ENCODE results near the gene CLPTM1L.

DNA sequence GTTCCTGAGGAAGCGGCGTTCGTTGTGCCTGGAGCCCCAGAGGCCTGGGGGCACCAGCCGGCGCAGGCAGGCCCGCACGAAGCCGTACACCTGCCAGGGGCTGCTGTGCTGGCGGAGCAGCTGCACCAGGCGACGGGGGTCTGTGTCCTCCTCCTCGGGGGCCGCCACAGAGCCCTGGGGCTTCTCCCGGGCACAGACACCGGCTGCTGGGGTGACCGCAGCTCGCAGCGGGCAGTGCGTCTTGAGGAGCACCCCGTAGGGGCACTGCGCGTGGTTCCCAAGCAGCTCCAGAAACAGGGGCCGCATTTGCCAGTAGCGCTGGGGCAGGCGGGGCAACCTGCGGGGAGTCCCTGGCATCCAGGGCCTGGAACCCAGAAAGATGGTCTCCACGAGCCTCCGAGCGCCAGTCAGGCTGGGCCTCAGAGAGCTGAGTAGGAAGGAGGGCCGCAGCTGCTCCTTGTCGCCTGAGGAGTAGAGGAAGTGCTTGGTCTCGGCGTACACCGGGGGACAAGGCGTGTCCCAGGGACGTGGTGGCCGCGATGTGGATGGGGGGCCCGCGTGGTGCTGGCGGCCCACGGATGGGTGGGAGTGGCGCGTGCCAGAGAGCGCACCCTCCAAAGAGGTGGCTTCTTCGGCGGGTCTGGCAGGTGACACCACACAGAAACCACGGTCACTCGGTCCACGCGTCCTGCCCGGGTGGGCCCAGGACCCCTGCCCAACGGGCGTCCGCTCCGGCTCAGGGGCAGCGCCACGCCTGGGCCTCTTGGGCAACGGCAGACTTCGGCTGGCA, 51.3 kb downstream of the CLPTM1L start:
- TF ChIP-seq, protein P1, sequence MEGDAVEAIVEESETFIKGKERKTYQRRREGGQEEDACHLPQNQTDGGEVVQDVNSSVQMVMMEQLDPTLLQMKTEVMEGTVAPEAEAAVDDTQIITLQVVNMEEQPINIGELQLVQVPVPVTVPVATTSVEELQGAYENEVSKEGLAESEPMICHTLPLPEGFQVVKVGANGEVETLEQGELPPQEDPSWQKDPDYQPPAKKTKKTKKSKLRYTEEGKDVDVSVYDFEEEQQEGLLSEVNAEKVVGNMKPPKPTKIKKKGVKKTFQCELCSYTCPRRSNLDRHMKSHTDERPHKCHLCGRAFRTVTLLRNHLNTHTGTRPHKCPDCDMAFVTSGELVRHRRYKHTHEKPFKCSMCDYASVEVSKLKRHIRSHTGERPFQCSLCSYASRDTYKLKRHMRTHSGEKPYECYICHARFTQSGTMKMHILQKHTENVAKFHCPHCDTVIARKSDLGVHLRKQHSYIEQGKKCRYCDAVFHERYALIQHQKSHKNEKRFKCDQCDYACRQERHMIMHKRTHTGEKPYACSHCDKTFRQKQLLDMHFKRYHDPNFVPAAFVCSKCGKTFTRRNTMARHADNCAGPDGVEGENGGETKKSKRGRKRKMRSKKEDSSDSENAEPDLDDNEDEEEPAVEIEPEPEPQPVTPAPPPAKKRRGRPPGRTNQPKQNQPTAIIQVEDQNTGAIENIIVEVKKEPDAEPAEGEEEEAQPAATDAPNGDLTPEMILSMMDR (conservative IDR thresholded peaks at IDR 0.05 in 1 of 2, IDR thresholded peaks at IDR 0.05 in 1 of 2; ENCODE audit: extremely low read depth in 1 of 2, insufficient read depth in 1 of 2, low read depth in 1 of 2, low read length in 2 of 2), result no peak
- no peak for TF ChIP-seq EZH2 (IDR thresholded peaks at IDR 0.05; ENCODE audit: borderline replicate concordance, low read length)

Data from mammary epithelial cell (primary cell).